GM12878 (cell line): Measurements from ENCODE around the gene PCID2. TPM values are rescaled to one million over a fixed set of nuclear protein-coding genes. Genes with fewer than 3 reads are reported as not detected.

Source experiments
- ATAC-seq: fragments of 200-7000 bp; cut with Tn5 transposase; 3 replicates; pipeline ENCODE4 v1.9.1; 2020; ENCODE audit warnings: mild to moderate bottlenecking, moderate library complexity
- BruUV-seq: library from RNA; stranded (reverse); fragments of 400-500 nt; replicated peaks from 2 replicates; lab custom pipeline; 2021; lab: Mats Ljungman, UMichigan
- CTCF ChIA-PET: fragments of 300-600 bp; sonication (Branson Sonifier 250); formaldehyde crosslinking; extraction: SDS; loops from one replicate; lab custom pipeline; 2021; ENCODE audit warnings: inconsistent platforms; lab: Yijun Ruan, JAX
- POLR2A ChIA-PET: fragments of 350-600 bp; formaldehyde crosslinking; extraction: SDS; loops from one replicate; lab custom pipeline; 2021; ENCODE audit warnings: inconsistent platforms; lab: Charles Lee
- RAD21 ChIA-PET: fragments of 300-600 bp; sonication (Branson Sonifier 250); formaldehyde crosslinking; loops from one replicate; lab custom pipeline; 2023; ENCODE audit warnings: antibody characterized with exemption; ENCODE audit not compliant: unreplicated experiment; lab: Charles Lee
- SMC1A ChIA-PET: fragments of 300-600 bp; sonication (Branson Sonifier 250); formaldehyde crosslinking; loops from one replicate; lab custom pipeline; 2023; ENCODE audit not compliant: unreplicated experiment, uncharacterized antibody; lab: Charles Lee
- DNase-seq: peaks from one replicate; pipeline ENCODE4 v3.0.0-alpha.2; 2011; ENCODE audit warnings: low read depth, low spot score
- FAIRE-seq: peaks from 3 replicates; lab custom pipeline; 2011; peaks lifted over from hg19 to GRCh38; lab: Jason Lieb, UNC
- H2AFZ ChIP-seq: 2 replicates; pipeline ENCODE4 v1.6.0; 2011; ENCODE audit warnings: low read depth, low read length, control low read depth; ENCODE audit not compliant: control insufficient read depth
- H3K27ac ChIP-seq: 2 replicates; pipeline ENCODE4 v1.5.1; 2011; ENCODE audit warnings: control low read depth; ENCODE audit not compliant: control insufficient read depth, insufficient read depth
- H3K27me3 ChIP-seq, 2 experiments: replicated peaks in 1 of 2; 2 replicates each; pipeline versions ENCODE4 v1.6.0 to v1.6.1; 2011; ENCODE audit warnings: low read length in 1 of 2; ENCODE audit not compliant: control insufficient read depth in 2 of 2, insufficient read depth in 2 of 2
- H3K36me3 ChIP-seq, 2 experiments: 2 replicates each; pipeline ENCODE4 v1.5.1; 2011; ENCODE audit warnings: low read length in 1 of 2; ENCODE audit not compliant: control insufficient read depth in 2 of 2, insufficient read depth in 2 of 2
- H3K4me1 ChIP-seq: 2 replicates; pipeline ENCODE4 v1.6.1; 2011; ENCODE audit warnings: mild to moderate bottlenecking, low read length, moderate library complexity, mixed read lengths; ENCODE audit not compliant: control insufficient read depth, insufficient read depth
- H3K4me2 ChIP-seq: 2 replicates; pipeline ENCODE4 v1.6.0; 2011; ENCODE audit warnings: control low read depth; ENCODE audit not compliant: control insufficient read depth, insufficient read depth
- H3K4me3 ChIP-seq: fragments of 200-600 bp; sonication (generic); 2 replicates; pipeline ENCODE4 v1.5.1; 2016
- H3K79me2 ChIP-seq: 2 replicates; pipeline ENCODE4 v1.6.0; 2011; ENCODE audit warnings: low read length; ENCODE audit not compliant: control insufficient read depth, insufficient read depth
- H3K9ac ChIP-seq: 2 replicates; pipeline ENCODE4 v1.8.0; 2011; ENCODE audit warnings: low read length, control low read depth, mixed read lengths; ENCODE audit not compliant: control insufficient read depth, insufficient read depth
- H3K9me3 ChIP-seq: replicated peaks from 3 replicates; pipeline ENCODE4 v1.5.1; 2011; ENCODE audit warnings: mild to moderate bottlenecking, low read length; ENCODE audit not compliant: control insufficient read depth, insufficient read depth
- H4K20me1 ChIP-seq: 2 replicates; pipeline ENCODE4 v1.6.0; 2011; ENCODE audit not compliant: control insufficient read depth, insufficient read depth
- SIN3A ChIP-seq: IDR thresholded peaks from 2 replicates; pipeline ENCODE4 v1.6.1; 2012; ENCODE audit warnings: low read depth, low read length, improper control_type of control experiment
- WGBS: methylation state at CpG from one replicate; pipeline ENCODE4 v1.1.6; 2016; ENCODE audit warnings: low lambda C conversion rate; ENCODE audit not compliant: insufficient replicate concordance, insufficient coverage; ENCODE audit errors: missing lambda C conversion rate; 5-methylcytosine and 5-hydroxymethylcytosine counted together
- in situ Hi-C: fragments of 300-500 bp; cut with MboI; formaldehyde crosslinking; loops from 9 replicates; pipeline ENCODE4 v1.14.3; 2018; ENCODE audit warnings: mixed read lengths
- intact Hi-C: fragments of 100-400 bp; cut with micrococcal nuclease; formaldehyde crosslinking; loops from one replicate; pipeline ENCODE4 v1.14.2; 2022; ENCODE audit not compliant: unreplicated experiment
- polyA plus RNA-seq, 11 experiments: library from polyadenylated mRNA; depleted of rRNA in 4 of 11; unstranded in 6 of 11; stranded (reverse) in 5 of 11; fragments of >200 nt; fragmentation: Nextera tagmentation in 4 of 11; fragmentation: Illumina TruSeq in 1 of 11; extraction: Ambion mirVana in 4 of 11; extraction: Trizol in 1 of 11; gene quantifications; 1 replicate in 1 of 11; 2 replicates in 10 of 11; pipeline versions ENCODE4 v1.2.1 to v1.2.3, GENCODE V29; 2011 to 2016; ENCODE audit warnings: inconsistent platforms in 2 of 11, missing spikeins in 2 of 11, low read depth in 1 of 11
- total RNA-seq, 4 experiments: library from RNA; depleted of rRNA in 3 of 4; stranded (reverse); fragments of >200 nt in 3 of 4; fragmentation: Illumina TruSeq in 1 of 4; extraction: Trizol in 1 of 4; gene quantifications; 2 replicates each; pipeline versions ENCODE4 v1.2.1 to v1.2.3, GENCODE V29; 2013 to 2021
- TF ChIP-seq, protein P1 (sequence below): IDR thresholded peaks from 2 replicates; pipeline ENCODE4 v1.6.1; 2011; ENCODE audit warnings: mild to moderate bottlenecking, low read depth, low read length, moderate library complexity; ENCODE audit not compliant: insufficient replicate concordance
- TF ChIP-seq, protein P2 (sequence below): fragments of 450-650 bp; formaldehyde crosslinking; IDR thresholded peaks from 2 replicates; pipeline ENCODE4 v1.5.0; 2022; ENCODE audit warnings: mild to moderate bottlenecking, missing genetic modification characterization
- TF ChIP-seq, protein P3 (sequence below): fragments of 450-650 bp; IDR thresholded peaks from 2 replicates; pipeline ENCODE4 v1.6.1; 2017; ENCODE audit warnings: borderline replicate concordance
- TF ChIP-seq, protein P4 (sequence below): IDR thresholded peaks from 2 replicates; pipeline ENCODE4 v1.6.1; 2012; ENCODE audit warnings: mild to moderate bottlenecking, low read depth, low read length

The PCID2 gene
- total and polyA plus RNA-seq, 10 of the 15 experiments (the other 5 are each of a cell fraction or from before 2014, with no cell fraction given): 37.0 to 98.1 (median 58.3) TPM

DNA sequence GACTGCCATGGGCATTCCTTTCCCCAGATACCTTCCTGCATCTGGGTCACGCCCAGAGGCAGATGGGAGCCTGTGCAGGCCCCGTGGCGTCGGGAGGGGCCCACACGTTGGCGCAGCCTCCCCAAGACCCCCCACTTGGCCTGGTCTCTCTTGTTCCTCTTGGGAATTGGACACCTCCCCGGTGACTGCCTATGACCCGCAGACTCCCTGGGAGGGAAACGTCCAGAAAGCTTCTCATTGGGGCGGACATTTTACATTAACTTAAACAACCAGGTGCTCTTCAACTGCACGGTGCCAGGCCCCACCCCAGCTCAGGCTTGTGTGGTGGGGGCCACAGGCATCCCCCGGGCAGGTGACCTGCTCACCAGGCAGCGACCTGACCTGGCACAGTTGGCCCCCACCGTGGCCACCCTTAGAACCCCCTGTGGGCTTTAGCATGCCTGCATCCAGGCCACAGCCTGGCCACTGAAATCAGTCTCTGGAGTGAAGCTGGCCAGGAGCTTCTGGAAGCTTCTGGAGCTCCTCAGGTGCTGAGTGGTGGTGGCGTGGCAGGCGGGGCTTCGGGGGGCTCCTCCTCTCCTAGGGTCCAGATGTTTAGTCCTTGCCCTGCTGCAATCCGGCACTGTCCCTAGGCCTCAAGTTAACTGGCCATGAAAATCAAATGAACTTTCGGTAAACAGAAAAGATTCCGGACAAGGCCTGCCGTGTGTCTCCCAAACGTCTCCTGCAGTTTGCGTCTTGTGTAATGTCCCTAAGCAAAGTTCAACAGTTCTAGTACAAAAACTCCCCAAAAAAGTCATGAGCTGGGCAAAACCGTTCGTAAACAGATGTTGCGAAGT lies 58.5 kb downstream of the PCID2 start:
- no peak for ATAC-seq
- H3K27ac ChIP-seq: no peak overlapping the region
- H3K79me2 ChIP-seq: no peaks in the 10 kb centered on the region
- H3K9me3 ChIP-seq: no peaks in the 10 kb centered on the region; the same call in 2 of the 3 replicates
- CTCF ChIA-PET: no interaction called here
- no peaks in the 10 kb centered on the region for H3K36me3 ChIP-seq
- H3K4me2 ChIP-seq: no peak overlapping the region
- H4K20me1 ChIP-seq: no peaks in the 10 kb centered on the region
- no peak for DNase-seq
- TF ChIP-seq, protein P1, sequence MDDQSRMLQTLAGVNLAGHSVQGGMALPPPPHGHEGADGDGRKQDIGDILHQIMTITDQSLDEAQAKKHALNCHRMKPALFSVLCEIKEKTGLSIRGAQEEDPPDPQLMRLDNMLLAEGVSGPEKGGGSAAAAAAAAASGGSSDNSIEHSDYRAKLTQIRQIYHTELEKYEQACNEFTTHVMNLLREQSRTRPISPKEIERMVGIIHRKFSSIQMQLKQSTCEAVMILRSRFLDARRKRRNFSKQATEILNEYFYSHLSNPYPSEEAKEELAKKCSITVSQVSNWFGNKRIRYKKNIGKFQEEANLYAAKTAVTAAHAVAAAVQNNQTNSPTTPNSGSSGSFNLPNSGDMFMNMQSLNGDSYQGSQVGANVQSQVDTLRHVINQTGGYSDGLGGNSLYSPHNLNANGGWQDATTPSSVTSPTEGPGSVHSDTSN: no peak
- TF ChIP-seq, protein P2, sequence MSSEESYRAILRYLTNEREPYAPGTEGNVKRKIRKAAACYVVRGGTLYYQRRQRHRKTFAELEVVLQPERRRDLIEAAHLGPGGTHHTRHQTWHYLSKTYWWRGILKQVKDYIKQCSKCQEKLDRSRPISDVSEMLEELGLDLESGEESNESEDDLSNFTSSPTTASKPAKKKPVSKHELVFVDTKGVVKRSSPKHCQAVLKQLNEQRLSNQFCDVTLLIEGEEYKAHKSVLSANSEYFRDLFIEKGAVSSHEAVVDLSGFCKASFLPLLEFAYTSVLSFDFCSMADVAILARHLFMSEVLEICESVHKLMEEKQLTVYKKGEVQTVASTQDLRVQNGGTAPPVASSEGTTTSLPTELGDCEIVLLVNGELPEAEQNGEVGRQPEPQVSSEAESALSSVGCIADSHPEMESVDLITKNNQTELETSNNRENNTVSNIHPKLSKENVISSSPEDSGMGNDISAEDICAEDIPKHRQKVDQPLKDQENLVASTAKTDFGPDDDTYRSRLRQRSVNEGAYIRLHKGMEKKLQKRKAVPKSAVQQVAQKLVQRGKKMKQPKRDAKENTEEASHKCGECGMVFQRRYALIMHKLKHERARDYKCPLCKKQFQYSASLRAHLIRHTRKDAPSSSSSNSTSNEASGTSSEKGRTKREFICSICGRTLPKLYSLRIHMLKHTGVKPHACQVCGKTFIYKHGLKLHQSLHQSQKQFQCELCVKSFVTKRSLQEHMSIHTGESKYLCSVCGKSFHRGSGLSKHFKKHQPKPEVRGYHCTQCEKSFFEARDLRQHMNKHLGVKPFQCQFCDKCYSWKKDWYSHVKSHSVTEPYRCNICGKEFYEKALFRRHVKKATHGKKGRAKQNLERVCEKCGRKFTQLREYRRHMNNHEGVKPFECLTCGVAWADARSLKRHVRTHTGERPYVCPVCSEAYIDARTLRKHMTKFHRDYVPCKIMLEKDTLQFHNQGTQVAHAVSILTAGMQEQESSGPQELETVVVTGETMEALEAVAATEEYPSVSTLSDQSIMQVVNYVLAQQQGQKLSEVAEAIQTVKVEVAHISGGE (CRISPR knock-in tag): no peak
- TF ChIP-seq, protein P3, sequence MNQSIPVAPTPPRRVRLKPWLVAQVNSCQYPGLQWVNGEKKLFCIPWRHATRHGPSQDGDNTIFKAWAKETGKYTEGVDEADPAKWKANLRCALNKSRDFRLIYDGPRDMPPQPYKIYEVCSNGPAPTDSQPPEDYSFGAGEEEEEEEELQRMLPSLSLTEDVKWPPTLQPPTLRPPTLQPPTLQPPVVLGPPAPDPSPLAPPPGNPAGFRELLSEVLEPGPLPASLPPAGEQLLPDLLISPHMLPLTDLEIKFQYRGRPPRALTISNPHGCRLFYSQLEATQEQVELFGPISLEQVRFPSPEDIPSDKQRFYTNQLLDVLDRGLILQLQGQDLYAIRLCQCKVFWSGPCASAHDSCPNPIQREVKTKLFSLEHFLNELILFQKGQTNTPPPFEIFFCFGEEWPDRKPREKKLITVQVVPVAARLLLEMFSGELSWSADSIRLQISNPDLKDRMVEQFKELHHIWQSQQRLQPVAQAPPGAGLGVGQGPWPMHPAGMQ: no peak
- TF ChIP-seq SIN3A: no peak
- TF ChIP-seq, protein P4, sequence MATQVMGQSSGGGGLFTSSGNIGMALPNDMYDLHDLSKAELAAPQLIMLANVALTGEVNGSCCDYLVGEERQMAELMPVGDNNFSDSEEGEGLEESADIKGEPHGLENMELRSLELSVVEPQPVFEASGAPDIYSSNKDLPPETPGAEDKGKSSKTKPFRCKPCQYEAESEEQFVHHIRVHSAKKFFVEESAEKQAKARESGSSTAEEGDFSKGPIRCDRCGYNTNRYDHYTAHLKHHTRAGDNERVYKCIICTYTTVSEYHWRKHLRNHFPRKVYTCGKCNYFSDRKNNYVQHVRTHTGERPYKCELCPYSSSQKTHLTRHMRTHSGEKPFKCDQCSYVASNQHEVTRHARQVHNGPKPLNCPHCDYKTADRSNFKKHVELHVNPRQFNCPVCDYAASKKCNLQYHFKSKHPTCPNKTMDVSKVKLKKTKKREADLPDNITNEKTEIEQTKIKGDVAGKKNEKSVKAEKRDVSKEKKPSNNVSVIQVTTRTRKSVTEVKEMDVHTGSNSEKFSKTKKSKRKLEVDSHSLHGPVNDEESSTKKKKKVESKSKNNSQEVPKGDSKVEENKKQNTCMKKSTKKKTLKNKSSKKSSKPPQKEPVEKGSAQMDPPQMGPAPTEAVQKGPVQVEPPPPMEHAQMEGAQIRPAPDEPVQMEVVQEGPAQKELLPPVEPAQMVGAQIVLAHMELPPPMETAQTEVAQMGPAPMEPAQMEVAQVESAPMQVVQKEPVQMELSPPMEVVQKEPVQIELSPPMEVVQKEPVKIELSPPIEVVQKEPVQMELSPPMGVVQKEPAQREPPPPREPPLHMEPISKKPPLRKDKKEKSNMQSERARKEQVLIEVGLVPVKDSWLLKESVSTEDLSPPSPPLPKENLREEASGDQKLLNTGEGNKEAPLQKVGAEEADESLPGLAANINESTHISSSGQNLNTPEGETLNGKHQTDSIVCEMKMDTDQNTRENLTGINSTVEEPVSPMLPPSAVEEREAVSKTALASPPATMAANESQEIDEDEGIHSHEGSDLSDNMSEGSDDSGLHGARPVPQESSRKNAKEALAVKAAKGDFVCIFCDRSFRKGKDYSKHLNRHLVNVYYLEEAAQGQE: no peak
- TF ChIP-seq, all 136 proteins: peak for 0
- ChIA-PET RAD21 (no interaction called here), SMC1A (no interaction called here), POLR2A (no interaction called here)
- Histone ChIP-seq H3K4me3 (no peak overlapping the region), H3K27me3 (peaks cover 0 to 5% of the 10 kb centered on the region in 2 experiments; a peak in 3 of 4 replicates), H2AFZ (no peak overlapping the region), H3K9ac (no peak overlapping the region), H3K4me1 (peaks cover 8% of the 10 kb centered on the region)
- intact Hi-C loops (loop anchor here (5.0 kb wide), 1 partner anchor 57 kb away; the partner anchor contains the start of genes CUL4A and PCID2), in situ Hi-C loops (no loop called here)
- 66% methylated on average over 23 of the region's 26 CpGs for WGBS
- no peak for FAIRE-seq
- BruUV-seq: no TSS peak
